Activated naive CD4-positive, alpha-beta T cell (primary cell): ENCODE data around the gene ALOX15.
"Not testable (repeated sequence)": the region's sequence is repeated elsewhere in the genome, so short reads cannot be mapped to it uniquely, and the experiment has no call there.

Experiments used
- DNase-seq, 4 experiments: peaks; one replicate each; lab custom pipeline; 2025; lab: John Stamatoyannopoulos, UW

The ALOX15 gene

DNA sequence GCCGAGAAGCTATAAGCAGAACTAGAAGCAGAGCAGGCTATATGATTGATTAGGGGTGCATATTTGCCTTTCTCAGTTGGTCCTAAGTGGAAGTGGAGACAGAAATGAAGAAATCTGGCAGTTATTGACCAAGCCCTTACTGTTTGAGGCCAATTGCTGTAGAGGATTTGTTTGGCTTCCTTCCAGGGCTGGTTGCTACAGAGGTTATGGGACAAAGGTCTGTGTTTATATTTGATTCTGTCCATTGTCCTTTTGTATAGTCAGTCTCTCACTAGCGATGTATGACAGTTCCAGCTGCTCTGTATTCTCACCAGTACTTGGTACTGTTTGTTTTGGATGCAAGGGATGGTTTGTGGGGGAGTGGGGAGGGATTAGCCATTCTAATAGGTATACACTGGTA lies 7.3 kb upstream of the ALOX15 start:
- DNase-seq = no peak

DNA sequence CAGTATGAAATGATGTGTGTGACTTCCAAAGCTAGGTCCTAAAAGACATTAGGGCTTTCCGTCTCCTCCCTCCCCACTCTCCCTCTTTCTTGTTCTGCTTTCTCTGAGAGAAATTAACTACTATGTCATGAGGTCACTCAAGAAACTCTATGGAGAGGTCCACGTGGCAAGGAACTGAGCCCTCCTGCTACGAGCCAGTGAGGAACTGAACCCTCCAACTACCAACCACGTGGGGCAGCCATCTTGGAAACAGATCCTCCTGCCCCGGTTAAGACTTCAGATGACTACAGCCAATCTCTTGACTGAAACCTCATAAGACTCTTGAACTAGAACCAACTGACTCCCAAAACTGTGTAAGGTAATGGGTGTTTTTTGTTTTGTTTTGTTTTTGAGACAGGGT lies 4.2 kb upstream of the ALOX15 start:
- no peak for DNase-seq

DNA sequence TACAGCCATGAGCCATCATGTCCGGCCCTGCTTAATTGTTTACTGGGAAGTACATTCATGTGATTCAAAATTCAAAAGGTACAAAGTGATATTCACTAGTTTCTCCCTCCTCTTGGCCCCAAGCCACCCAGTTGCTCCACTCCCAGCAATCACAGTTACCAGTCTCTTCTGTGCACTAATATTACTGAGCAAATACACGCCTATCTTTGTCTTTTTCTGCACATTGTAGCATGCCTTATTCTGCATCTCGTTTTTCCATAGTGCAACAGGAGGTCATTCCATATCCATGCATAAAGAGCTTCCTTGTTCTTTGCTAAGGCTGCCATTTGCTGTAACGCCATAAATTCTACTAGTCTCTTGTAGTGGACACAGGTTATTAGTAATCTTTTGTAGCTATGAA lies 2.2 kb upstream of the ALOX15 start:
- no peak for DNase-seq

DNA sequence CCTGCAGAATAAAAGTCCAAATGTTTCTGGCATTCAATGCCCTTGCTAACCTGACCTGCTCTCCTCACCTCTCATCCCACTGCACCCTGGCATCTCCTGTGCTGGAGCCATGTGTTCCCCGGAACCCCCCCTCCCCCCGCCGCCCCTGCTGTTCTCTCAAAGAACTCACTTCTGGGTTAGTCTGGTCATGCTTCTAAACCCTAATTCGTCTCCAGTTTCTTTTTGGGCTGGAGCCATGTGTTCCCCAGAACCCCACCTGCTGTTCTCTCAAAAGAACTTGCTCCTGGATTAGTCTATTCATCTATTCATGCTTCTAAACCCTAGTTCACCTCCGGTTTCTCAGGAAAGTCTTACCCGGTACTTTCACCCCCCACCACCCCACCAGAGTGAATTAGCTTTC lies 808 bp upstream of the ALOX15 start:
- no peak for DNase-seq

DNA sequence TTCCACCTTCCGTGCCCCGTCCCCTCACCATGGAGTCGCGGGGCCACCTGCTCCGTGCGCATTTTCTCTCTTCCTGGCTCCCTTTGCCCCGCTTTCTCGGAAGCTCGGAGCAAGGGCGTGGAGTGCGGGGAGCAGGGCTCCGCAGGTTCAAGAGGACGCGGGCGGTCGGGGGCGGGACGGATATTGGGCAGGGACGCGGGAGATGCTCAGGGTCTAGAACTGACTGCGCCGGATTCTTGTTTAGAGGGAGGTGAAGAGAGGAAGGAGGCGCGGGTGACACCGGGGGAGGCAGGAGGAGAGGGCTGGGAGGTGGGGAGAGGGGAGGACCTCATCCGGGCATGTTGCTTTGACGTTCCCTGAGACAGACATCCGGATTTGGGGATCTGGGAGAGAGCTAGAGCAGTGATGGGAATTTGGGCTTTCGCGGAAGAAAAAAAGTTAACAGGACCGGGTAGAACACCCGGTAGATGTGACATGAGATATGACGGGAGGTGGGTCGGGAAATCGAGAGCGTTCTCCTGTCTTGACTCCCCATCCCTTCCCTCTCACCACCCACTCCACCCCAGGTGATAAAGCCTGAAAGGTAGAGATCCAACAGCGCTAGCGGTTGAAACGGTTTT lies 799 bp downstream of the ALOX15 start:
- not testable (repeated sequence) for DNase-seq

DNA sequence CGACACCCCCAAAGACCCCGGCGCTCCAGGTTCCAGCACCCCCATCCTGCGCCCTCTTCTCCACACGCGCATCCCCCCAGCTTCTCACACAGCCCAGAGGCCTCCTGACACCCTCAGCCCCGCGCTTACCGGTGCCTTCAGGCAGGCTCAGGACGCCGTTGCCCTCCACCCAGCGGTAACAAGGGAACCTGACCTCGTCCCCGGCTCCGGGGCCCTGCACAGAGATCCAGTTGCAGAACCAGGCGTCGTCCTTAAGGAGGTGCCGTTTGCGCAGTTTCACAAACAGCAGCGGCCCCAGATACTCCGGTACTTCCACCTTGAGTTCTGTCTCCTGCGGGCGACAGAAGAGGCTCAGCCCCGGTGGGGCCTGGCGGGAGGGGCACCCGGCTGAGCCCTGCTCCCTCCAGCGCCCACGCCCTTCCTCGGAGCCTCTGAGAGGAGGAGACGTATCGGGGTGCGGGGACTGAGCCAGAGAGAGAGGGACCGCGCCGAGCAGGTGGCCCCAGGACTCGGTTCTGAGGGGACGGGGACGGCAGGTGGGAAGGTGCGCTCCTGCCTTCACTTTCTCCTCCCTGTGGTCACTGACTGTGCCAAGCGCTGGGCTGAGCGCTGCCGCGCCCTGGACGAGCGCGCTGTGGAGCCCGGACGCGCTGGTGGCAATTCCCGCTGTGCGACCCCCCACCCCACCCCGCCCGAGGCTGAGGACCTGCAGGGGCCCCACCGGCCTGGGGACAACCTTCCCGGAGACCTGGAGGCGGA lies 2.0 kb downstream of the ALOX15 start:
- not testable (repeated sequence) for DNase-seq

DNA sequence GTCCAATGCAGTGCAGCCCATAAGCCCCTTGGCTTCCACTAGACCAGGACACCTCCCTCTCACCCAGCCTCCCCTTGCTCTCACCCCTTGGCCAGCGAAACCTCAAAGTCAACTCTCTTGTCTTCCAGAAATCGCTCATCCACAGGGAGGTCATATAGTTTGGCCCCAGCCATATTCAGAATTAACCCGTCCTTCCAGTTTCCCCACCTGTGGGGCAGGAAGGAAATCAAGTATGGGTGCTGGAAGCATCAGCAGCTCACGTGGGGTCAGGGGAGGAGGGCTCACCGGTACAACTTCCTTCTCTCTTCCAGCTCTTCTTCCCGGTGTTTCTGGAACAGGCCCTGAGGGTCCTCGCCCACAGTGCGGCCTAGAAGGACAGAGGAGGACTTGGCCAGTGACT lies 2.7 kb downstream of the ALOX15 start:
- DNase-seq = not testable (repeated sequence)

DNA sequence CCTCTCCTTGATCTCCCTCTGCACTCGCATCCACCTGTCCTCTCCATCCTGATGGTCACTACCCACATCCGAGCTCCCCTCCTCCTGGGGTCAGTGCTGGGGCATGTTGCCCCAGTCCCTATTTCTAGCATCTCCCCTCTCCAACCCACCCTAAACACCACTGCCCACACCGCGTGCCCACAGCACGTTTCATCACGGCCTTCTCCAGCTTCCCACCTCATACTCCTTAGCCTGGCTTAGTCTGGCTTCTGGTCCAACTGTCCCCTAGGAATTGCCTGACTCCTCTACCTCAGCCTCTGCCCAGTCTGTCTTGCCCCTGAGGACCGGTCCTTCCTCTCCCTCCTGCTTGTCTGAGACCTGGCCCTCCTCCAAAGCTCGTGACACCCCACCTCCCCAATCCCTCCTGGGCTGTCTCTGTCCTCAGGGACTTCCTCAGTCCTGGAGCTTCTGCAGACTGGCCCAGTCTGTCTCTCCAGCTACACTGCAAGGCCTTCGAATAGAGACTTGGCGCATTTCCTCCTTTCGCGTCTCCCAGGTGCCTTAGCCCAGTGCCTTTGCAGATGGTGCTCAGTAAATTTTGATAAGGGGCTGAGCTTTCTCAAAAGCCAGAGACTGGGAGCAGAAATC lies 4.9 kb downstream of the ALOX15 start:
- DNase-seq = no peak

DNA sequence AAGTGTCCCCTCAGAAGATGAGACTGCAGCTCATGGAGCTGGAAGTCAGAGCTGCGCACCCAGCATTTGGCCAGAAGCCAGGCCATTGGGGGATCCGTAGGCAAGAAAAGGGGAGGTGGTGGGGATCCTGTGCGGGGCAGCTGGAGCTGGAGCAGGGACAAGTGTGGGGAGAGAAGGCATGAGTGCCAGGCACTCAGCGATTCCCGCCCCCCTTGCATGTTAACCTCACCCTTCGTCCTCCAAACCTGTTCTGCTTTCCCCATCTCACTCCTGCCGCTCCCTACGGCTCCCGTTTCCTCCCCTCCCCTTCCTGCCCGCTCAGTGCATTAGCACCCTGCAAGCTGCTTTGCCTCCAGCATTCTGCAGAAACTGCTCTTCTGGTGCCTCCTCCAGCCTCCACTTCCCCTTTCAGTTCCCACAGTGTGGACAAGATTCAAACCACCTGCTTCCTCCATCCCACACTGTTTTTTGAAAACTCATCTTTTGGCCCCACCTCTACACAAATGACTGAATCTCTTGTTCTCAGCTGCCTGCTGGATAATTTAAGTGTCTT lies 5.6 kb downstream of the ALOX15 start:
- DNase-seq = no peak

DNA sequence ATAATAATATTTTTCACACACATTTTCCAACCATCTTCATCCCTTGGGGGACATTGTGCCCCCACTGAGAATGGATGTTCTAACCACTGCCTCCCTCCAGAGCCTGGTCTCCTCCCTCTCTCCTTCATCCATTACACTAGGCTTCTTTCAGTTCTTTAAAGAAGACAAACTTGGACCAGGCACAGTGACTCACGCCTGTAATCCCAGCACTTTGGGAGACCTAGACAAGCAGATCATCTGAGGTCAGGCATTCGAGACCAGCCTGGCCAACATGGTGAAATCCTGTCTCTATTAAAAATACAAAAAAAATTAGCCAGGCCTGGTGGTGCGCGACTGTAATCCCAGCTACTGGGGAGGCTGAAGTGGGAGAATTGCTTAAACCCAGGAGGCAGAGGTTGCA lies 6.5 kb downstream of the ALOX15 start:
- DNase-seq = no peak

DNA sequence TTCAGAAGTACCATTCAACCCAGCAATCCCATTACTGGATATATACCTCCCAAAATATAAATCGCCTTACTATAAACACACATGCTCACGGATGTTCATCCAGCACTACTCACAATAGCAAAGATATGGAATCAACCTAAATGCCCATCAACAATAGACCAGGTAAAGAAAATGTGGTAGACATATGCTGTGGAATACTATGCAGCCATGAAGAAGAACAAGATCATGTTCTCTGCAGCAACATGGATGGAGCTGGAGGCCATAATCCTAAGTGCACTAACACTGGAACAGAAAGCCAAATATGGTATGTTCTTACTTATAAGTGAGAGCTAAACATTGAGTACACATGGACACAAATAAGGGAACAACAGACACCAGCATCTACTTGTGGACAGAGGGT lies 7.8 kb downstream of the ALOX15 start:
- DNase-seq = no peak

DNA sequence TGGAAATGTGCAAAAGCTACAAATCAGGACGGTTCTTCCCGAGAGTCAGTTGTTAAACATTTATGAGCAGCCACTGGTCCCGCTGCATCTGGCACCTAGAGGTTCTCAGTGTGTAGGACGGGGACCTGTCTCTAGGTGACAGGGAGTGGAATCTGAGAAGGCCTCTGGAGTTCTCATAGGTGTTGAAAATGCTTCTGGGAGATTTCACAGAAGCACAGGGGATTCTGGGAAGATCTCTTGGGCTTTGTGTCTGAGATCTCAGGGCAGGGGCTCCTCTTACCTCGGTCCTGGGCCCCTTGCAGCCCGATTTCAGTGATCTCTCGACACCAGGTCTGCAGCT lies 8.9 kb downstream of the ALOX15 start:
- no peak for DNase-seq

DNA sequence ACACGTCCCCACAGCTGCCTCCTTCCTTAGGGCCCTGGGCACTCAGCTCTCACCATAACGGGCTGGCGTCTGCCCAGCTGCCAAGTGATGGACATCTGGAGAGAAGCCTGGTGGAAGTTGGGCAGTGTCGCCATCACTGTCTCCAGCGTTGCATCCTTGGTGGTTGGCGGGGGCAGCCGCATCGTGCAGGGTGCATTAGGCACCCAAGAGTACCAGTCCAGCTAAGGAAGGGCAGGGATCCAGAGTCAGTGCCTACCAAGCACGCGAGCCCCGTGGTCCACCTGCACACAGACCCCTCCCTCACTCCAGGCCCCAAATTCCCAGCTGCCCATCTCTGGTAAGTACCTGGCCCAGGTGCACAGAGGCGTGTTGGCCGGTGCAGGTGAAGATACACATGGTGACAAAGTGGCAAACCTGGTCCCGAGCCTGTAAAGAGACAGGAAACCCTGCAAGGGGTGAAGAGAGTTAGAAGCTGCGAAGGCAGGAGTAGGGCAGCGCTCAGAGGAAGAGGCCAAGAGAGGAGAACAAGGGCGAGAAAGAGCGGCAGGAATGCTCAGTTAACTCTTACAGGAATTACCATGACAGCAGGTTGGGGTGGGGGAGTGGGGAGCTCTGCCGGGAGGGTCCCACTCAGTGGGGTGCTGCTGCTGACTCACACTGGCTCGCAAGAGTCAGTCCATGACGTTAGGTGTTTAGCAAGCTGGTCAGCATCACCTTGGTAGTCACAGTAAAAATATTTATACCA lies 9.5 kb downstream of the ALOX15 start:
- DNase-seq = no peak

DNA sequence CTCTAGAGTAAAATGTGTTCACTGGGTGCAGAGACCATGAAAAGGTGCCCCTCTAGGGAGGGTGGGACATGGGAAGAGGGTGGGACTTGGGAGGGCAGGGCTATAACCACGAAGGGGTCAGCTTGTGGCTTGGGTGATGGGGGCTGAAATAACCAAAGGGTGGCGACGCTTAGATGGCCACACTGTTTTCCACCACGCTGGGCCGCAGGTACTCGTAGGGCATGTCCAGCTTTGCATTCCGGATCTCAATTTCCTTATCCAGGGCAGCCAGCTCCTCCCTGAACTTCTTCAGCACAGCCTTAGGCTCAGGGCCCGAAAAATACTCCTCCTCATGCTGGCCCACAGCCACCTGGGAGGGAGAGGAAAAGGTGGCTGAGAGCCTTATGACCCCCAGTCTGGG lies 10.0 kb downstream of the ALOX15 start:
- no peak for DNase-seq

DNA sequence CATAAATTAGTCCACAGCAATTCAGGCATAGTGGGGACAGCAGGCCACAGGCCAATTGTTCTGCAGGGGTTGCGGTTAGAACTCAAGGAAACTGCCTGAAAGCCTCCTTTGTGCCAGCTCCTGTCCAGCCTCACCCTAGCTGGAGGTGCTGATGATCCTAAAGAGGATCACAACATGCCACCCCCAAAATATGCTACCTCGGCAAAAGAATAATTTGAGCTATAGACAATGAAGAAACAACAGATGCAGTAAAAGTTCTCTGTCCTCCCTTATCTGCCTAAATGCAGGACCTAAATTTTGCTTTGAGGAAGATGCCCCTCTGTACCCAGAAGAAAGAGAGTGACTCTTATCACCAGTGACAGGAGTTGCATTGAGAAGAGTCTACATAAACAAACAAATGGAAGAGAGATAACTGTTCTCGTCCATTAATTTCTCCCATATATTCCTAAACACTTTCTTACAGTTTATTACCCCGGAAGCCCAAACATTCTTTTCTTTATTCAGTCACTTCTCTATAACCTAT lies 14.7 kb downstream of the ALOX15 start:
- no peak for DNase-seq

DNA sequence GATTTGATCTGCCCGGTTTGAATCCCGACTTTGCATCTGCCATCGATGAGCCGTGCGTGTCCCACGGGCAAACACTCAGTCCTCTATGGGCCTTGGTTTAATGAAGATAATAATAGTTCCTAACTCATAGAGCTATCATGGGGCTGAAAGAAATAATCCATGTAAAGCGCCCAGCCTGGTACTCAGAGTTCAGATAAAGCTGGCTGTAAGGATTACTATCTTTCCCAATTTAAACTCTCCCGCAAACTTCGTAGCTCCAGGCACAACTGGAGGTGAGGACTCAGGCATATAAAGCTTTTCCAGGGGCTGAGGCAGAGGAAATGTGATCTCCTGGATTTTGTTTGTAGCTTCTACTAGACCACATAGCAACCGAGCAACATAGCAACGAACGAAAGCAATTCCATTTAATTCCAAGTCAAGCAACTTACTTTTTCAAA lies 16.3 kb downstream of the ALOX15 start:
- DNase-seq = no peak

DNA sequence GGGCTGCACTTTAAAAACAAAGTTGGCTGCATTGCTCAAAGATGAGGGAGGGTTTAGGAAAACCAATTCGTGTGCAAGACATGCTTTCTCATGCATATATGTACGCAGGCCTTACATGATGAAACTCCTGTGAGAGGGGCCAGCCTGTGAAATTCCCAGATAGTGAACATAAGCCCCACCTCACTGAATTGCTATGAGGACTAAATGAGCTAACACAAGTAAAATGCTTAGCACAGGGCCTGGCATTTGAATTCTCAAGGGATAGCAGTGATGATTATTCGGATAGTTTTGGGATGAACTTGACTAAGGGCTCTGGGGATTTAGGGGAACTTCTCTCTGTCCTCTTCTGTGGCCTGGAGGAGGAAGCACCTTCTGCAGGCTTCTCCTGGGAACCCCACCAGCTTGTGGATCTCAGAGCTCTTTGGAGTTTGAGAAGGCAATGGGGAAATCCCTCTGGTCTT lies 17.0 kb downstream of the ALOX15 start:
- not testable (repeated sequence) for DNase-seq

DNA sequence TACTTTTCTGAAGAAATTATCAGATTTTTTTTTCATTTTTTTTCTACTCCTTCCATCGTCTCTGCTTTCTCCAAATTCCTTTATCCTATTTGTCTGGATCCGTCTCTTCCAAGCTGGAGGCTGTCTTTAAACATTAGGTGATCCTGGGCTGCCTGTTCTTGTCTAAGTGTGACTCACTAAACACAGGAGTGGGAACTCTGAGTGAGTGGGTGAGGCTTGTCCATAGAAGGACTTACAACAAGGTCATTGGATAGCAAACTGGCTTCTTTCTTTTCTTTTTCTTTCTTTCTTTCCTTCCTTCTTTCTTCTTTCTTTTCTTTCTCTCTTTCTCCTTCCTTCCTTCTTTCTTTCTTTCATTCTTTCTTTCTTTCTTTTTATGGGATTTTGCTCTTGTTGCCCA lies 18.2 kb downstream of the ALOX15 start:
- DNase-seq = no peak

DNA sequence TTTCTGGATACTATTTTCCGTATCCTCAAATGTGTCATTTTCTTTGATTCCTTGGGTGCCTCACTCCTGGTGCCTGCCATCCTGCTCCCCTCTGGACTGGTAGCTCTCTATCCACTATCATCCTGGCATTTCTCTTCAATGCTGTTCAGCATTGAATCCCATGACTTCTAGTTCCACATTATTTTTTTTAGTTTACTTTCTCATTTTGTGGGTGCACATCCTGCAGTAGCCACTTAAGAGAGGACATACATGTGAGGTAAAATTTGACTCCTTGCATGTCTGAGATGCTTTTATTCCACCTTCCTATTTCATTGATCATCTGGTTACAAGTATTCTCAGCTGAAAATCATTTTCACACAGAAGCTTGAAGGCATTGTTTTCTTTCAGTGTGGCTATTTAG lies 19.1 kb downstream of the ALOX15 start:
- DNase-seq = no peak

DNA sequence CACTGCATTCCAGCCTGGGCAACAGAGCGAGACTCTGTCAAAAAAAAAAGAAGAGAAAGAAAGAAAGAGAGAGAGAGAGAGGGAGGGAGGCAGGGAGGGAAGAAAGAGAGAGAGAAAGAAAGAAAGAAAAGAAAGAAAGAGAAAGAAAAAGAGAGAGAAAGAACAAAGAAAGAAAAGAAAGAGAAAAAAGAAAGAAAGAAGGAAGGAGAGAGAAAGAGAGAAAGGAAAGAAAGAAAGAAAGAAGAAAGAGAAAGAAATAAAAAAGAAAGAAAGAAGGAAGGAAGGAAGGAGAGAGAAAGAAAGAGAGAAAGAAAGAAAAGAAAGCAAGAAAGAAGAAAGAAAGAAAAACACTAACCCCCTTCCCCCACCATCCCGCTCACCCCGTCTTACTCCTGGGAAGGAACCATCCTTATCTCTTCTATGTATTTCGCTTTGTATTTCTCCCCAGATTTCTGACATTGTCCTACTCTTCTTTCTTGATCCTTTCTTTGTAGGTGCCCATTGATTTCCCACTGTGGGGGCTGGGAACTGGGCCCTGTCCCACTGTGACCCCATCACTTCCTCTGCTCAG lies 20.9 kb downstream of the ALOX15 start:
- DNase-seq = no peak

DNA sequence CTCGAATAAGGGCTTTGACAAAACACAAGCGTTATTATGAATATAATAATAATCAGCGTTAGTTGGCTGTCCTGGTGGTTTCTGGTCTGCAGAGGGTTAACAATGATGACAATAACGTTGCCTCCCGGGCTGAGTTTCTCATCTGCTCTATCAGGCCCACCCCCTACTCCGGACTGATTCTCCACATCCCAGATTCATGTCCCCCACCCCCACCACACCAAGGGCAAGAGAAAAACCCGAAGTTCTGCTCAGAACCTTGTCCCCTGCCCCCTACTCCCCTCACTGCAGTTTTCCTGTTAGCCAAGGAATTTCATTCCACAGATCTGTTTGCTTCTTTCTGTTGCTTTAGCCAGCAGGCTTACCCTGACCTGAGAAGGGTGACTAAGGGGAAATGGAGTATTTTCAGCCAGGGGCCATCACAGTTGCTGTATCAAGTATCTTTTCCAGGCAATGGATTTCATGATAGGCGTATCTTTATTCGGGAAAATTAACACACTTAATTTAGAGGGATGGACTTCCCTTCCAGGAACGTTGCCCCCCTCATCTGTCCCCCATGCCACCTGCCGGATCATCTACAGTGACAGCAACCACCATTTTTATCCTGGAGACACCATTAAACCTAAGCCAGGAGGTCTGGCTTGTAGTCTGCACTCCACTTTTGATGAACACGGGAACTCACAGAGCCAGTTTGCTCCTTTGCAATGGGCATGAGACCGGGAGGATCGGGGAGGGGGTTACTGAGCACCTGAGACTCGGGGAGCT lies 23.7 kb downstream of the ALOX15 start:
- DNase-seq = no peak
